CD4-positive, alpha-beta memory T cell (primary cell): ENCODE data around the gene ETS1. TPM values are rescaled to one million over a fixed set of nuclear protein-coding genes. Genes with fewer than 3 reads are reported as not detected.

ENCODE experiments used
- CTCF ChIA-PET: fragments of 350-600 bp; sonication (Branson Sonifier 250); formaldehyde crosslinking; loops from one replicate; lab custom pipeline; 2021; ENCODE audit warnings: inconsistent platforms; ENCODE audit not compliant: partially characterized antibody; lab: Charles Lee
- POLR2A ChIA-PET: fragments of 350-600 bp; sonication (Branson Sonifier 250); formaldehyde crosslinking; loops from one replicate; lab custom pipeline; 2021; ENCODE audit not compliant: partially characterized antibody; lab: Charles Lee
- DNase-seq, 5 donors: peaks; one replicate each; pipeline versions ENCODE4 v3.0.0 to v3.0.0-alpha.2; 2020 to 2022; ENCODE audit warnings: mixed read lengths in 1 of 5
- H3K27ac ChIP-seq: one replicate; pipeline ENCODE4 v1.7.0; 2013; ENCODE audit warnings: low read depth, low read length
- H3K27me3 ChIP-seq: 2 replicates; pipeline ENCODE4 v1.7.0; 2013; ENCODE audit warnings: mild to moderate bottlenecking, low read length, moderate library complexity; ENCODE audit not compliant: insufficient read depth
- H3K36me3 ChIP-seq: 2 replicates; pipeline ENCODE4 v1.7.0; 2013; ENCODE audit warnings: mild to moderate bottlenecking, low read length, moderate library complexity; ENCODE audit not compliant: insufficient read depth
- H3K4me1 ChIP-seq: 2 replicates; pipeline ENCODE4 v1.7.0; 2013; ENCODE audit warnings: mild to moderate bottlenecking, low read length, moderate library complexity; ENCODE audit not compliant: insufficient read depth
- H3K4me3 ChIP-seq, 2 donors: one replicate each; pipeline ENCODE4 v1.7.0; 2013; ENCODE audit warnings: low read length in 2 of 2, mild to moderate bottlenecking in 1 of 2
- H3K9me3 ChIP-seq, 2 donors: one replicate each; pipeline ENCODE4 v1.7.0; 2013; ENCODE audit warnings: low read length in 2 of 2, control low read depth in 1 of 2; ENCODE audit not compliant: control insufficient read depth in 1 of 2
- H3K27ac Mint-ChIP-seq, 7 donors: one replicate each; pipeline ENCODE4 v1.8.0; 2020 to 2021; ENCODE audit warnings: mixed read lengths in 7 of 7, mild to moderate bottlenecking in 6 of 7, inconsistent platforms in 3 of 7, moderate library complexity in 3 of 7
- H3K27me3 Mint-ChIP-seq, 2 donors: one replicate each; pipeline ENCODE4 v1.8.0; 2020 to 2021; ENCODE audit warnings: mixed read lengths in 2 of 2
- H3K36me3 Mint-ChIP-seq, 2 donors: one replicate each; pipeline ENCODE4 v1.8.0; 2020 to 2021; ENCODE audit warnings: mixed read lengths in 2 of 2, inconsistent platforms in 1 of 2, mild to moderate bottlenecking in 1 of 2
- H3K4me1 Mint-ChIP-seq, 4 donors: one replicate each; pipeline ENCODE4 v1.8.0; 2020 to 2021; ENCODE audit warnings: mixed read lengths in 4 of 4, mild to moderate bottlenecking in 1 of 4
- H3K4me3 Mint-ChIP-seq, 8 donors: one replicate each; pipeline ENCODE4 v1.8.0; 2020 to 2021; ENCODE audit warnings: mixed read lengths in 8 of 8, mild to moderate bottlenecking in 7 of 8, moderate library complexity in 6 of 8, inconsistent platforms in 3 of 8
- H3K9me3 Mint-ChIP-seq, 8 donors: one replicate each; pipeline ENCODE4 v1.8.0; 2020 to 2021; ENCODE audit warnings: mixed read lengths in 8 of 8, mild to moderate bottlenecking in 5 of 8, inconsistent platforms in 3 of 8, moderate library complexity in 1 of 8
- intact Hi-C: fragments of 100-400 bp; cut with micrococcal nuclease; formaldehyde crosslinking; loops from one replicate; pipeline ENCODE4 v1.15.1; 2023
- polyA plus RNA-seq, 2 donors: library from polyadenylated mRNA; unstranded; fragments of 300-500 nt; fragmentation: Illumina TruSeq; gene quantifications; one replicate each; pipeline ENCODE4 v1.2.3, GENCODE V29; 2021
- total RNA-seq, 2 experiments: library from RNA; stranded (reverse); gene quantifications; one replicate each; pipeline ENCODE4 v1.2.3, GENCODE V29; 2021

Gene ETS1
- total and polyA plus RNA-seq, 4 experiments from 2014 or later: 435 to 761 (median 593) TPM

DNA sequence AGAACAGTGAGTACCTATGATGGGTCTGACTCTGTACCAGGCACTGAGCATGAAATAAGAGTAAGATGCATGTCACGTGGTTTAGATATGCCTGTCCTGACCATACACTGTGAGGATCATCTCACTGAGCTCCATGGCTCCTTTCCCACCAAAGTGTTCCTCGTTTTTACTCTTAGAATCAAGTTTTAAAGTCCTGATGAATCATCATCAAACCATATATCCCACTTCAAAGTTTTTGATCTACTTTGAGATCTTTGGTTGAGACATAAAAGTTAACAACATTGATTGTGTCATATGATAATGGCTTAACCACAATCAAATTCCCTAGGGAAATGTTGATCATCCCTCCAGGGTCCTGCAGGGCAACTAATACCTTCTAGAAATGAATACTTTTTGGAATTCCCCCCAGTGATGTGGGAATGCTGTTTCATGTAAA lies 12.8 kb downstream of the ETS1 start:
- peaks cover 9% of the 10 kb centered on the region for H3K4me1 ChIP-seq
- CTCF ChIA-PET: interaction anchor here (1.0 to 1.9 kb wide), 2 partner anchors 24 to 56 kb away, joined by 4 to 5 read pairs; no protein-coding TSS in a partner anchor
- H3K4me3 ChIP-seq: no peak overlapping the region
- H3K36me3 ChIP-seq: no peaks in the 10 kb centered on the region
- POLR2A ChIA-PET: interaction anchor here (0.9 to 1.0 kb wide), 2 partner anchors 49 to 273 kb away, joined by 3 to 5 read pairs; no protein-coding TSS in a partner anchor
- H3K9me3 ChIP-seq: no peaks in the 10 kb centered on the region
- Mint-ChIP-seq H3K4me1 (peaks cover 8 to 22% (median 15%) of the 10 kb centered on the region in 4 donors), H3K9me3 (peaks cover 0 to 15% (median 4%) of the 10 kb centered on the region in 8 donors), H3K27me3 (peaks cover 0 to 4% of the 10 kb centered on the region in 2 donors), H3K27ac (peak overlapping the region in 1 of 7 donors; percentile 28), H3K36me3 (no peaks in the 10 kb centered on the region), H3K4me3 (peak overlapping the region in 1 of 8 donors; percentile 18)
- DNase-seq: no peak
- no peaks in the 10 kb centered on the region for H3K27me3 ChIP-seq
- no peak overlapping the region for H3K27ac ChIP-seq
- intact Hi-C loops: no loop called here

DNA sequence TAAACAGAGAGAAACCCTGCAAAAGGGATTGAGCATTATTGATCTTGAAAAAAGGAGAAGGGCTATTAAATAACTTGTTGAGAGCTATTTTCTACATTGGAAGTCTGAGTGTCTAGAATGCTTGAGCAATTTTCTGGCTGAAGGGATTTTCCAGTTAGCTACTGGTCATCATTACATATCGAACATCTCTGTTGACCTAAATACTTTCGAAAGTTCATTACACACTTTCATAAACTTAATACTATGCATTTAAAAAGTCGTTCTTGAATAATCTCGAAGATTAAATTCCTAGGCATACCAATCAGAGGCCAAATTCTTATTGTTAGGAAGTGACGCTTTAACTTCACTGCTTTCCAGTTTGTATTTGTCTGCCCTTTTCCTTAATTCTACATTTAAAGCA lies 13.7 kb downstream of the ETS1 start:
- DNase-seq: no peak
- H3K27me3 ChIP-seq: no peaks in the 10 kb centered on the region
- peaks cover 0 to 15% (median 4%) of the 10 kb centered on the region in 8 donors for H3K9me3 Mint-ChIP-seq
- no peaks in the 10 kb centered on the region for H3K9me3 ChIP-seq
- H3K27ac ChIP-seq: no peak overlapping the region
- no peaks in the 10 kb centered on the region for H3K36me3 ChIP-seq
- ChIA-PET POLR2A (interaction anchor here (0.9 to 1.5 kb wide), 2 partner anchors 37 to 272 kb away, joined by 3 to 4 read pairs; no protein-coding TSS in a partner anchor), CTCF (interaction anchor here (1.9 kb wide), 1 partner anchor 57 kb away, joined by 5 read pairs; no protein-coding TSS in a partner anchor)
- peaks cover 8 to 24% (median 16%) of the 10 kb centered on the region in 4 donors for H3K4me1 Mint-ChIP-seq
- peaks cover 8% of the 10 kb centered on the region for H3K4me1 ChIP-seq
- no peak overlapping the region for H3K4me3 ChIP-seq
- intact Hi-C loops: no loop called here
- H3K4me3 Mint-ChIP-seq: no peak overlapping the region
- no peak overlapping the region for H3K27ac Mint-ChIP-seq
- H3K27me3 Mint-ChIP-seq: peaks cover 0 to 4% of the 10 kb centered on the region in 2 donors
- H3K36me3 Mint-ChIP-seq: no peaks in the 10 kb centered on the region

DNA sequence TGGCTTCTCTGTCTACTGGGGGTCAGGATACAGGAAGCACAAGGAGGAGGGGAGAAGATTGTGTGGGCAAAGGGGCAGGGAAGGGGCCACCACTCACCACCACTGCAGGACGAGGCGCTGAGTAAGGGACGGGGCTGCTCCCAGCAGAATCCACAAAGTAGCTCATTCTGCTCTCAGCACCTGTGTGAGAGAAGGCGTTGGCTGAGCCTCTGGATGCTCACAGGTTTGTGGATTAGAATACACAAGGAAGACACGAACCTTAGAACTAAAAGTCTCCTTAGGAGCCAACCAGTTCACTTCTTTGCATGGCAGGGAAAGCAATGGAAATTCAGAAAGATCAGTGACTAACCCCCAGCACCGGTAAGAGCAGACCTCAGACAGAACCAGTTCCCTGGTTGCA lies 14.4 kb downstream of the ETS1 start:
- peaks cover 0 to 4% of the 10 kb centered on the region in 2 donors for H3K27me3 Mint-ChIP-seq
- POLR2A ChIA-PET: interaction anchor here (1.5 kb wide), 1 partner anchor 38 kb away, joined by 4 read pairs; no protein-coding TSS in a partner anchor
- CTCF ChIA-PET: interaction anchor here (1.9 kb wide), 1 partner anchor 58 kb away, joined by 5 read pairs; no protein-coding TSS in a partner anchor
- peaks cover 0 to 15% (median 4%) of the 10 kb centered on the region in 8 donors for H3K9me3 Mint-ChIP-seq
- no peaks in the 10 kb centered on the region for H3K36me3 Mint-ChIP-seq
- H3K4me1 Mint-ChIP-seq: peaks cover 8 to 31% (median 23%) of the 10 kb centered on the region in 4 donors
- Histone ChIP-seq H3K36me3 (no peaks in the 10 kb centered on the region), H3K27me3 (no peaks in the 10 kb centered on the region), H3K9me3 (no peaks in the 10 kb centered on the region), H3K4me1 (peaks cover 14% of the 10 kb centered on the region), H3K4me3 (no peak overlapping the region), H3K27ac (no peak overlapping the region)
- H3K4me3 Mint-ChIP-seq: peak overlapping the region in 1 of 8 donors; percentile 1
- H3K27ac Mint-ChIP-seq: no peak overlapping the region
- no peak for DNase-seq
- intact Hi-C loops: no loop called here

DNA sequence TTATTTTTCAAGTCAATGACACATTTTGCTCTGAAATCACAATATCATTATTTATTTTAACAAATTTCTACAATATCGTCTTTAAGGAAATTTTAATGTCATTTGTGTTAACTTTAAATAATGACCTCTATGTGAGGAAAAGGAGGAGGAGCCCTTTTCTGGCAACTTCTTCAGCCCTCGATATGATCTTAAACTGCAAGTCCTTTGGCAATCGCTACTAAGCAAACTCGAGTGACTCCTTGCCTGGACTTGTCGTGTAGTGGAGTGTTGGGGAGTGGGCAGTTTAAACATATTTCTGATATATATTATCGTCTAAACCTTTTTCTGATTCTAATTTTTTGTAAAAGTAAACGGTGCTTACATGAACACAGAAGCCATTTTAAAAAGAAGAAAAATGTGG lies 16.7 kb downstream of the ETS1 start:
- Mint-ChIP-seq H3K36me3 (no peaks in the 10 kb centered on the region), H3K9me3 (peaks cover 0 to 15% (median 4%) of the 10 kb centered on the region in 8 donors), H3K4me3 (no peak overlapping the region), H3K27me3 (no peaks in the 10 kb centered on the region), H3K27ac (no peak overlapping the region), H3K4me1 (peaks cover 9 to 28% (median 22%) of the 10 kb centered on the region in 4 donors)
- no peaks in the 10 kb centered on the region for H3K27me3 ChIP-seq
- ChIA-PET CTCF (interaction anchor here (0.6 kb wide), 1 partner anchor 114 kb away, joined by 3 read pairs; no protein-coding TSS in a partner anchor), POLR2A (no interaction called here)
- H3K4me3 ChIP-seq: no peak overlapping the region
- no peaks in the 10 kb centered on the region for H3K9me3 ChIP-seq
- peaks cover 15% of the 10 kb centered on the region for H3K4me1 ChIP-seq
- intact Hi-C loops: no loop called here
- no peak overlapping the region for H3K27ac ChIP-seq
- no peaks in the 10 kb centered on the region for H3K36me3 ChIP-seq
- DNase-seq: no peak

DNA sequence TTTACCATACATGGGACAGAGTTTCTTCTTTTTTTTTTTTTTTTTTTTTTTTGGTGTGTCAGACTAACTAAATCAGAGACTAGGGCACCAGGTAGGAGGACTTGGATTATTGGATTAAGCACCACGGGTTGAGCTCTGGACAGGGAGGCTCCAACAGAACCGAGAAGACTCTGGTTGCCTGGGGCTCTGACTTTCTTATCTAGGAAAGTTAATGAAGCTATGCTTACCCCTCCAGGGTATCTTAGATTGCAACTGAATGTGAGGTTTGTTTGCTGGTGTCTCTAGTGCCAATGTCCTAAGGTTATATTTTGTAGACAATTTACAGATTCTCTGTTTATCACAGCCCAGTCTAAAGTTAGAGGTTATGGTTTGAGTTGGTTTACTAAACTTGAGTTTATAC lies 18.1 kb downstream of the ETS1 start:
- CTCF ChIA-PET: no interaction called here
- Histone ChIP-seq H3K4me3 (no peak overlapping the region), H3K27ac (no peak overlapping the region), H3K4me1 (peaks cover 8% of the 10 kb centered on the region), H3K9me3 (no peaks in the 10 kb centered on the region), H3K27me3 (no peaks in the 10 kb centered on the region), H3K36me3 (no peaks in the 10 kb centered on the region)
- no peaks in the 10 kb centered on the region for H3K27me3 Mint-ChIP-seq
- peaks cover 0 to 12% (median 3%) of the 10 kb centered on the region in 8 donors for H3K9me3 Mint-ChIP-seq
- H3K36me3 Mint-ChIP-seq: no peaks in the 10 kb centered on the region
- intact Hi-C loops: loop anchor here (5.0 kb wide), 1 partner anchor 37 kb away; no protein-coding TSS in a partner anchor
- H3K4me1 Mint-ChIP-seq: peaks cover 2 to 15% (median 11%) of the 10 kb centered on the region in 4 donors
- no peak for DNase-seq
- H3K4me3 Mint-ChIP-seq: no peak overlapping the region
- POLR2A ChIA-PET: interaction anchor here (0.6 to 1.1 kb wide), 3 partner anchors 42 to 55 kb away, joined by 3 to 4 read pairs (median 3); no protein-coding TSS in a partner anchor
- H3K27ac Mint-ChIP-seq: peak overlapping the region in 1 of 7 donors; percentile 2

DNA sequence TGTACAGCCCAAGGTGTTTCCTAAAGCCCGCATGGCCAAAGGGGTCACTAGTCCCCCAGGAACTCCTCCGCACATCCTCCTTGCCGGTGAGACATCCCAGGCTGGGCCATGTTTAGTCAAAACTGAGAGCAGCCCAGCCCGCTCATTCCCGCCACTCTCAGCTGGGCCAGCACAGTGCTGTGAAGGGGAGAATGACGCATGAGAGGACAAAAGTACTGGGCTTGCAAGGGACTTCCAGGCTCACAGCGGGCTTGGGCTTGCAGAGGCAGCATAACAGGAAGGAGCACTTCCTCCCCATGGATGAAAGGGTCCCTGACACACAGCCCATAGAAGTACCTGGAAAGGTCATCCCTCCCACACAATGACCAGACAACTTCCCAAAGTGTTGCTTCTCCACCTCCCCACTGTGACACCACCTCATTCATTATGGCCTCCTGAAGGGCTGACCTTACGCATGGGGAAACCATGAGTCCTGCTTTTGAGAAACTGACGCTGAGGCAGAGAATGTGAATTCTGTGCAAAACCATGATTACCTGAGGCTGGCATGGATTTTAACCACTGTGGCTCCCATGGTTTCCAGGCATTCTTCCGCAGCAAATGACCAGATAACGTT lies 19.1 kb downstream of the ETS1 start:
- no peak overlapping the region for H3K4me3 Mint-ChIP-seq
- peaks cover 6% of the 10 kb centered on the region for H3K4me1 ChIP-seq
- H3K4me3 ChIP-seq: no peak overlapping the region
- intact Hi-C loops: loop anchor here (5.0 kb wide), 1 partner anchor 36 kb away; no protein-coding TSS in a partner anchor
- no peak for DNase-seq
- peaks cover 1 to 12% (median 11%) of the 10 kb centered on the region in 4 donors for H3K4me1 Mint-ChIP-seq
- peaks cover 0 to 6% (median under 1%) of the 10 kb centered on the region in 8 donors for H3K9me3 Mint-ChIP-seq
- no peaks in the 10 kb centered on the region for H3K36me3 ChIP-seq
- ChIA-PET CTCF (interaction anchor here (1.6 kb wide), 1 partner anchor 43 kb away, joined by 3 read pairs; no protein-coding TSS in a partner anchor), POLR2A (interaction anchor here (1.1 kb wide), 1 partner anchor 56 kb away, joined by 3 read pairs; no protein-coding TSS in a partner anchor)
- H3K9me3 ChIP-seq: no peaks in the 10 kb centered on the region
- H3K27me3 Mint-ChIP-seq: no peaks in the 10 kb centered on the region
- H3K27ac Mint-ChIP-seq: peak overlapping the region in 2 of 7 donors; percentile 32 to 79
- no peak overlapping the region for H3K27ac ChIP-seq
- no peaks in the 10 kb centered on the region for H3K27me3 ChIP-seq
- H3K36me3 Mint-ChIP-seq: no peaks in the 10 kb centered on the region

DNA sequence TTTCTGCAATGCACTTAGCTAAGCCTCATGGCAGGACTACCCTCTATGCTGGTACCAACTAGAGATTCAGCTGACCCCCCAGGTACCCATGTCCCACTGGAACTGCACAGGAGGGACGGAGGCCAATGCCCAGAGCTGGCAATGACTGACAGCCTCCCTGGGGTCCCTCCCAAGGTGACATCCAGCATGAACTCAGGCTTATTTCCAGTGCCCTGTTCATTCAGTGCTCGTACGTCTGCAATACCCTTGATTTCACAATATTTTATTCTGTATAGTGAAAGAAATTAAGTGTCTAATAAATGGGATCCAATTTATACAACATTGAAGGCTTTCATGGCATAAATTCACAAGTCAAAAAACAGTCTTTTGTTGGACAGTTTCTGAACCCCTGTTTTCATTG lies 20.2 kb downstream of the ETS1 start:
- Mint-ChIP-seq H3K27ac (no peak overlapping the region), H3K36me3 (no peaks in the 10 kb centered on the region), H3K4me3 (no peak overlapping the region), H3K27me3 (no peaks in the 10 kb centered on the region), H3K4me1 (peaks cover 1 to 12% (median 10%) of the 10 kb centered on the region in 4 donors), H3K9me3 (no peaks in the 10 kb centered on the region)
- ChIA-PET POLR2A (interaction anchor here (1.2 kb wide), 1 partner anchor 44 kb away, joined by 3 read pairs; no protein-coding TSS in a partner anchor), CTCF (interaction anchor here (1.6 kb wide), 1 partner anchor 44 kb away, joined by 3 read pairs; no protein-coding TSS in a partner anchor)
- Histone ChIP-seq H3K4me1 (peaks cover 6% of the 10 kb centered on the region), H3K27me3 (no peaks in the 10 kb centered on the region), H3K27ac (no peak overlapping the region), H3K36me3 (no peaks in the 10 kb centered on the region), H3K9me3 (no peaks in the 10 kb centered on the region), H3K4me3 (no peak overlapping the region)
- intact Hi-C loops: loop anchor here (5.0 kb wide), 1 partner anchor 35 kb away; no protein-coding TSS in a partner anchor
- DNase-seq: no peak
